ENCODE data around the gene AKAP13.

DNA sequence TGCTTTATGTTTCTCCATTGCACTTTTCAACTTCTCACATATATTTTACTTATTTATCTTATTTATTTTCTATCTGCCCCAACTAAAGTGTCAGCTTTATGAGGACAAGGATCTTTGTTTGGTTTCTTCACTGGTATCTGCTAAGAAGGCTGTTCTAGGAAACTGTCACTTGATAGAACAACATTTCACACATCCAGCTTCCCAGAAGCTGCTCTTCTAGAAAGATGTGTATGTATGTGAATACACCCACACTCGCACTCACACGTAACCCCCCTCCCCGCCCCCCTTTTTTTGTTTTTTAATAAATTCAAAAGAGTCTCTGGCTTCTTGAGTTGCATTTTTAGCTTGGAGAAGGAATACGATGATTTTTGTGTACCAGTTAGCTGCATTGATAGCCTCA, 143.1 kb downstream of the AKAP13 start:
- TF ChIP-seq, protein P1, sequence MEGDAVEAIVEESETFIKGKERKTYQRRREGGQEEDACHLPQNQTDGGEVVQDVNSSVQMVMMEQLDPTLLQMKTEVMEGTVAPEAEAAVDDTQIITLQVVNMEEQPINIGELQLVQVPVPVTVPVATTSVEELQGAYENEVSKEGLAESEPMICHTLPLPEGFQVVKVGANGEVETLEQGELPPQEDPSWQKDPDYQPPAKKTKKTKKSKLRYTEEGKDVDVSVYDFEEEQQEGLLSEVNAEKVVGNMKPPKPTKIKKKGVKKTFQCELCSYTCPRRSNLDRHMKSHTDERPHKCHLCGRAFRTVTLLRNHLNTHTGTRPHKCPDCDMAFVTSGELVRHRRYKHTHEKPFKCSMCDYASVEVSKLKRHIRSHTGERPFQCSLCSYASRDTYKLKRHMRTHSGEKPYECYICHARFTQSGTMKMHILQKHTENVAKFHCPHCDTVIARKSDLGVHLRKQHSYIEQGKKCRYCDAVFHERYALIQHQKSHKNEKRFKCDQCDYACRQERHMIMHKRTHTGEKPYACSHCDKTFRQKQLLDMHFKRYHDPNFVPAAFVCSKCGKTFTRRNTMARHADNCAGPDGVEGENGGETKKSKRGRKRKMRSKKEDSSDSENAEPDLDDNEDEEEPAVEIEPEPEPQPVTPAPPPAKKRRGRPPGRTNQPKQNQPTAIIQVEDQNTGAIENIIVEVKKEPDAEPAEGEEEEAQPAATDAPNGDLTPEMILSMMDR (IDR thresholded peaks at IDR 0.05) = no peak
- TF ChIP-seq POLR2A (IDR thresholded peaks at IDR 0.05) = no peak

Data from ovary (tissue), 3 donors.